ENCODE measurements around the gene AADACL3. TPM values are rescaled to one million over a fixed set of nuclear protein-coding genes. Genes with fewer than 3 reads are reported as not detected.

AADACL3 gene
- total RNA-seq, 2 experiments from 2014 or later = not detected

DNA sequence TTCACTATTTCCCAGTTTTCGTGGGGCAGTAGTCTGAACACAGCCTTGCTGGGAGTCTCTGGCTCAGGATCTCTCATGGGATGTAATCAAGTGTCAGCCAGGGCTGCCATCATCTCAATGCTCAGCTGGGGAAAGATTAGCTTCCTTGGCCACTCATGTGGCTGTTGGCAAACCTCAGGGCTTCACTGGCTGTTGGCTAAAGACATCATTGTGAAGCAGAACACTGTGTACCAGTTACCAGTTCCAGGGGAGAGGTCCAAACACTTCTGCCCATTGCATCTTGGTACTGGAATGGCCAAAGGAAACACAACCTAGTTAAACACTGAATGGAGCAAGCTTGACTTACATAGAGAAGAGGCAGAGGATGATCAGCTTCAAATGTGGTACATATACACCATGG is 38.3 kb upstream of the AADACL3 start:
- intact Hi-C loops (cut with micrococcal nuclease) = no loop called here
- CTCF ChIA-PET = interaction anchor here (1.1 kb wide), 1 partner anchor 19 kb away, joined by 3 read pairs; no protein-coding TSS in a partner anchor
- no peak for ATAC-seq

DNA sequence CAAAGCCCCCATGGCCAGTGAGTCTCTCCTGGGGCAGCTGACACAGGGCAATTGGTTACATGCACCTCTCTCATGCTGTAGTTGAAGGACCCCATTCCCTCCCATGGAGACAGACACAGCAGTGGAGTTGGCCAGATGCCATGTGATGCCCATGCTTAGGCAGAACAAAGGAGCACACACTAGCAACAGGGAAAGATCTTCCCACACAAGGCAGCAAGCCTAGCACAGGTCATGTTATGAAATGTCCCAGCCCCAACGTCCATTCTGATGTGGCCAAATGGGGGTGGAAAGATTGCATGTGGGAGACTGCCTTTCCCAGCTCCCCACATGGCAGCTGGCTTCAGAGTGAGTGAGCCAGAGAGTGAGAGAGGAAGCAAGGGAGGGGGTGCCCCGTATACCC is 37.6 kb upstream of the AADACL3 start:
- H3K27ac Mint-ChIP-seq = no peak overlapping the region
- POLR2A ChIA-PET = no interaction called here
- CTCF ChIA-PET = interaction anchor here (1.1 kb wide), 1 partner anchor 20 kb away, joined by 3 read pairs; no protein-coding TSS in a partner anchor

More for the DNA sequence above, 38.3 kb upstream of the AADACL3 start:
- no peaks in the 10 kb centered on the region for H3K4me1 Mint-ChIP-seq (ENCODE audit: low read depth)
- POLR2A ChIA-PET = no interaction called here
- H3K27ac Mint-ChIP-seq = no peak overlapping the region
- peaks cover 20% of the 10 kb centered on the region for H3K27me3 Mint-ChIP-seq
- no peak overlapping the region for H3K4me3 Mint-ChIP-seq
- DNase-seq = no peak
- peaks cover 2% of the 10 kb centered on the region for H3K9me3 Mint-ChIP-seq
- H3K36me3 Mint-ChIP-seq (ENCODE audit: low read depth) = no peaks in the 10 kb centered on the region
- no peak for TF ChIP-seq CTCF (IDR thresholded peaks at IDR 0.05)

DNA sequence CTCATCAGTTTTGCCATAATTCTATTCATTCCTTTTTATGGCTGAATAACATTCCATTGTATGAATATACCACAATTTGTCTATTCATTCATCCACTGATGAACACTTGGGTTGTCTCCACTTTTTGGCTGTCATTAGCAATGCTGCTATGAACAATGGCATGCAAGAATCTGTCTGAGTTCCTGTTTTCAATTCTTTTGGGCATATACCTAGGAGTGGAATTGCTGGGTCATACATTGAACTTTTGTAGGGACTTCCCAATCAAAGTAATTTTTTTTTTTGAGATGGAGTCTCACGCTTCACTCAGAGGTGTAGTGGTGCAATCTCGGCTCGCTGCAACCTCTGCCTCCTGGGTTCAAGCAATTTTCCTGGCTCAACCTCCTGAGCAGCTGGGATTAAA is 37.1 kb upstream of the AADACL3 start:
- POLR2A ChIA-PET = interaction anchor here (0.6 kb wide), 1 partner anchor 212 kb away, joined by 3 read pairs; no protein-coding TSS in a partner anchor

More for the DNA sequence above, 37.6 kb upstream of the AADACL3 start:
- H3K9me3 Mint-ChIP-seq = peaks cover 2% of the 10 kb centered on the region
- H3K4me3 Mint-ChIP-seq = no peak overlapping the region
- no peaks in the 10 kb centered on the region for H3K36me3 Mint-ChIP-seq (ENCODE audit: low read depth)
- H3K27me3 Mint-ChIP-seq = peaks cover 18% of the 10 kb centered on the region
- DNase-seq (no peak), ATAC-seq (no peak)
- no peaks in the 10 kb centered on the region for H3K4me1 Mint-ChIP-seq (ENCODE audit: low read depth)
- intact Hi-C loops (cut with micrococcal nuclease) = no loop called here
- no peak for TF ChIP-seq CTCF (IDR thresholded peaks at IDR 0.05)

GRCh38 chr1:12690156-12690555 is 25.8 kb upstream of the AADACL3 start:
- Mint-ChIP-seq H3K27me3 (peaks cover 13% of the 10 kb centered on the region), H3K36me3 (ENCODE audit: low read depth) (no peaks in the 10 kb centered on the region), H3K9me3 (no peaks in the 10 kb centered on the region), H3K27ac (no peak overlapping the region), H3K4me1 (ENCODE audit: low read depth) (no peaks in the 10 kb centered on the region), H3K4me3 (no peak overlapping the region)
- no peak for DNase-seq
- intact Hi-C loops (cut with micrococcal nuclease) = no loop called here
- no peak for ATAC-seq
- POLR2A ChIA-PET = no interaction called here
- no peak for TF ChIP-seq CTCF (IDR thresholded peaks at IDR 0.05)
- CTCF ChIA-PET = no interaction called here

More for the DNA sequence above, 37.1 kb upstream of the AADACL3 start:
- Mint-ChIP-seq H3K27me3 (peaks cover 18% of the 10 kb centered on the region), H3K9me3 (peaks cover 2% of the 10 kb centered on the region), H3K27ac (no peak overlapping the region), H3K4me1 (ENCODE audit: low read depth) (no peaks in the 10 kb centered on the region), H3K36me3 (ENCODE audit: low read depth) (no peaks in the 10 kb centered on the region), H3K4me3 (no peak overlapping the region)
- CTCF ChIA-PET = no interaction called here
- DNase-seq (no peak), ATAC-seq (no peak)
- intact Hi-C loops (cut with micrococcal nuclease) = no loop called here
- no peak for TF ChIP-seq CTCF (IDR thresholded peaks at IDR 0.05)

DNA sequence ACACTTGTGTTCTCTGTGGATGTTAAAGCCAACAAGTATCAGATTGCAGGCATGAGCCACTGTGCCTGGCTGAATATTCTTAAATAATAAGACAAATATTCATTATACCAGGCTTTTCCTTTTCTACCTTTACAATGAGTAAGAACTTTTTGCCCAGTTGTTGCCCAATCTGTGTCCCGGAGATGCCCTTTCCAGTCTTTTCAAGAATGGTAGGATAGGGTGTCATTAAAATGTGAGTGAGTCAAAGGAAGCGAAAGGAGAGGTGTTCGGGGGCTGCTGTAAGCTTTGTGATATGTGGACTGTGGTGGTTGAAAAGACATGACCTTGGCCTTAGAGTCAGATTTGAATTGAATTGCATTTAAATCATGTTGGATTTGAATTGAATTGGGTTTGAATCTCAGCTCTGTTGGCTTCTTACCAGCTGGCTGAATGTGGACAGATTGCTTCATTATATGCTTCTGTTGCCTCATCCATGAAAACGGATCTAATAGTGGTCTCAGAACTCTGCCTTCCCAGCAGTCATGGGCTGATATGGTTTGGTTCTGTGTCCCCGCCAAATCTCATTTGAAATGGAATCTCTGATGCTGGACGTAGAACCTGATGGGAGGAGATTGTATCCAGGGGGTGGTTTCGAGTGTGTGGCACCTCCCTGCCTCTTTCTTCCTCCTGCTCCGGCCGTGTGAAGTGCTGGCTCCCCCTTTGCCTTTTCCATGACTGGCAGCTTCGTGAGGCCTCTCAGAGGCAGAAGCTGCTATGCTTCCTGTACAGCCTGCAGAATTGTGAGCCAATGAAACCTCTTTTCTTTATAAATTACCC is 22.7 kb upstream of the AADACL3 start:
- H3K36me3 Mint-ChIP-seq (ENCODE audit: low read depth) = no peaks in the 10 kb centered on the region
- H3K27ac Mint-ChIP-seq = no peak overlapping the region
- H3K9me3 Mint-ChIP-seq = no peaks in the 10 kb centered on the region
- DNase-seq (no peak), ATAC-seq (no peak)
- no peaks in the 10 kb centered on the region for H3K4me1 Mint-ChIP-seq (ENCODE audit: low read depth)
- H3K27me3 Mint-ChIP-seq = peaks cover 6% of the 10 kb centered on the region
- intact Hi-C loops (cut with micrococcal nuclease) = no loop called here
- ChIA-PET CTCF (no interaction called here), POLR2A (no interaction called here)
- H3K4me3 Mint-ChIP-seq = no peak overlapping the region
- no peak for TF ChIP-seq CTCF (IDR thresholded peaks at IDR 0.05)
